CD4-positive, alpha-beta T cell (primary cell): Measurements from ENCODE around the gene NPSR1. TPM values are rescaled to one million over a fixed set of nuclear protein-coding genes. Genes with fewer than 3 reads are reported as not detected.

Experiments used
- ATAC-seq: fragments of 200-7000 bp; cut with Tn5 transposase; one replicate; pipeline ENCODE4 v1.10.0; 2022; ENCODE audit warnings: mild to moderate bottlenecking; ENCODE audit not compliant: poor library complexity
- CTCF ChIA-PET: fragments of 350-600 bp; sonication (Branson Sonifier 250); formaldehyde crosslinking; loops from one replicate; lab custom pipeline; 2021; ENCODE audit warnings: antibody characterized with exemption, inconsistent platforms; lab: Charles Lee
- POLR2A ChIA-PET: fragments of 350-600 bp; sonication (Branson Sonifier 250); formaldehyde crosslinking; loops from one replicate; lab custom pipeline; 2021; ENCODE audit warnings: antibody characterized with exemption, inconsistent platforms; lab: Charles Lee
- DNase-seq, 14 experiments: peaks; one replicate each; pipeline ENCODE4 v3.0.0-alpha.2; 2013 to 2020; ENCODE audit warnings: mixed read lengths in 2 of 14
- H3K27ac ChIP-seq, 2 donors: one replicate each; pipeline versions ENCODE4 v1.5.1 to v1.7.0; 2013; ENCODE audit warnings: low read length in 2 of 2, low read depth in 1 of 2, mild to moderate bottlenecking in 1 of 2
- H3K27me3 ChIP-seq, 2 experiments: 1 replicate in 1 of 2; 2 replicates in 1 of 2; pipeline versions ENCODE4 v1.6.1 to v1.7.0; 2013; ENCODE audit warnings: low read length in 2 of 2, control low read depth in 1 of 2, mild to moderate bottlenecking in 1 of 2, moderate library complexity in 1 of 2; ENCODE audit not compliant: insufficient read depth in 2 of 2, control insufficient read depth in 1 of 2
- H3K36me3 ChIP-seq: one replicate; pipeline ENCODE4 v1.6.1; 2013; ENCODE audit warnings: low read length, control low read depth; ENCODE audit not compliant: insufficient read depth
- H3K4me1 ChIP-seq: one replicate; pipeline ENCODE4 v1.6.1; 2013; ENCODE audit warnings: low read length, control low read depth; ENCODE audit not compliant: insufficient read depth
- H3K4me3 ChIP-seq: one replicate; pipeline ENCODE4 v1.5.1; 2013; ENCODE audit warnings: mild to moderate bottlenecking, low read length, moderate library complexity
- H3K9me3 ChIP-seq, 2 experiments: 1 replicate in 1 of 2; 2 replicates in 1 of 2; pipeline versions ENCODE4 v1.6.1 to v1.7.0; 2013; ENCODE audit warnings: low read length in 2 of 2, mild to moderate bottlenecking in 2 of 2, control low read depth in 1 of 2, moderate library complexity in 1 of 2; ENCODE audit not compliant: control insufficient read depth in 1 of 2, insufficient read depth in 1 of 2
- H3K27ac Mint-ChIP-seq: one replicate; pipeline ENCODE4 v1.8.0; 2020; ENCODE audit warnings: mixed read lengths
- H3K27me3 Mint-ChIP-seq: one replicate; pipeline ENCODE4 v1.8.0; 2021; ENCODE audit warnings: mixed read lengths
- H3K36me3 Mint-ChIP-seq: one replicate; pipeline ENCODE4 v1.8.0; 2021; ENCODE audit warnings: low read depth, mixed read lengths
- H3K4me1 Mint-ChIP-seq: one replicate; pipeline ENCODE4 v1.8.0; 2021; ENCODE audit warnings: low read depth, mixed read lengths
- H3K4me3 Mint-ChIP-seq: one replicate; pipeline ENCODE4 v1.8.0; 2020; ENCODE audit warnings: mild to moderate bottlenecking, mixed read lengths
- H3K9me3 Mint-ChIP-seq: one replicate; pipeline ENCODE4 v1.8.0; 2020; ENCODE audit warnings: mixed read lengths
- CTCF ChIP-seq: fragments of 200-600 bp; IDR thresholded peaks from one replicate; pipeline ENCODE4 v1.8.0; 2022; ENCODE audit warnings: antibody characterized with exemption, mild to moderate bottlenecking
- intact Hi-C, 2 experiments: fragments of 100-400 bp; cut with DNase I in 1 of 2; cut with micrococcal nuclease in 1 of 2; formaldehyde crosslinking; loops; one replicate each; pipeline versions ENCODE4 v1.15.1 to v1.9.0; 2023 to 2025; cut with DNase I, micrococcal nuclease
- total RNA-seq, 174 experiments: library from RNA in 2 of 174; stranded (reverse) in 2 of 174; gene quantifications; one replicate each; pipeline ENCODE4 v1.2.3 and lab custom pipeline; 2021 to 2026

The NPSR1 gene
- total RNA-seq, 2 experiments from 2014 or later: not detected

- Mint-ChIP-seq H3K27me3 (no peaks in the 10 kb centered on the region), H3K36me3 (no peaks in the 10 kb centered on the region), H3K9me3 (no peaks in the 10 kb centered on the region), H3K4me1 (peaks cover 25% of the 10 kb centered on the region), H3K4me3 (no peak overlapping the region), H3K27ac (no peak overlapping the region)
- intact Hi-C loops: no loop called here
- no peak for TF ChIP-seq CTCF
- Histone ChIP-seq H3K4me3 (no peak overlapping the region), H3K27ac (no peak overlapping the region), H3K4me1 (peaks cover 19% of the 10 kb centered on the region), H3K36me3 (no peaks in the 10 kb centered on the region), H3K9me3 (no peaks in the 10 kb centered on the region), H3K27me3 (no peaks in the 10 kb centered on the region)
- no peak for DNase-seq
- no peak for ATAC-seq
- CTCF ChIA-PET: no interaction called here
- POLR2A ChIA-PET: no interaction called here
These were observed 62.3 kb downstream of the NPSR1 start for GRCh38 chr7:34720289-34720688.

GRCh38 chr7:34723338-34723737, 65.3 kb downstream of the NPSR1 start:
- Histone ChIP-seq H3K4me3 (no peak overlapping the region), H3K9me3 (no peaks in the 10 kb centered on the region), H3K27ac (no peak overlapping the region), H3K4me1 (peaks cover 17% of the 10 kb centered on the region), H3K36me3 (no peaks in the 10 kb centered on the region), H3K27me3 (no peaks in the 10 kb centered on the region)
- no peaks in the 10 kb centered on the region for H3K36me3 Mint-ChIP-seq
- H3K9me3 Mint-ChIP-seq: no peaks in the 10 kb centered on the region
- ChIA-PET POLR2A (no interaction called here), CTCF (no interaction called here)
- TF ChIP-seq CTCF: no peak
- H3K4me3 Mint-ChIP-seq: no peak overlapping the region
- no peak overlapping the region for H3K27ac Mint-ChIP-seq
- intact Hi-C loops: no loop called here
- H3K27me3 Mint-ChIP-seq: no peaks in the 10 kb centered on the region
- DNase-seq: no peak
- no peak for ATAC-seq
- peaks cover 26% of the 10 kb centered on the region for H3K4me1 Mint-ChIP-seq

GRCh38 chr7:34723866-34724490, 66.0 kb downstream of the NPSR1 start:
- intact Hi-C loops: no loop called here
- no peak overlapping the region for H3K27ac ChIP-seq
- H3K36me3 ChIP-seq: no peaks in the 10 kb centered on the region
- H3K27me3 ChIP-seq: no peaks in the 10 kb centered on the region
- DNase-seq (peak in 1 of 14 experiments; percentile 30), ATAC-seq (no peak)
- H3K4me3 Mint-ChIP-seq: peak overlapping the region; percentile 26
- no peaks in the 10 kb centered on the region for H3K9me3 ChIP-seq
- H3K36me3 Mint-ChIP-seq: no peaks in the 10 kb centered on the region
- peaks cover 10% of the 10 kb centered on the region for H3K4me1 ChIP-seq
- TF ChIP-seq CTCF: no peak
- no peak overlapping the region for H3K4me3 ChIP-seq
- POLR2A ChIA-PET: no interaction called here
- CTCF ChIA-PET: no interaction called here
- H3K27ac Mint-ChIP-seq: no peak overlapping the region
- no peaks in the 10 kb centered on the region for H3K9me3 Mint-ChIP-seq
- H3K4me1 Mint-ChIP-seq: peaks cover 26% of the 10 kb centered on the region
- no peaks in the 10 kb centered on the region for H3K27me3 Mint-ChIP-seq
